Glomerular visceral epithelial cell (primary cell): Measurements from ENCODE around the gene ADAMTS2.
"Not testable (repeated sequence)": the region's sequence is repeated elsewhere in the genome, so short reads cannot be mapped to it uniquely, and the experiment has no call there.

Source experiments
- DNase-seq: peaks from one replicate; pipeline ENCODE4 v3.0.0-alpha.2; 2016; ENCODE audit errors: extremely low spot score

ADAMTS2 gene

DNA sequence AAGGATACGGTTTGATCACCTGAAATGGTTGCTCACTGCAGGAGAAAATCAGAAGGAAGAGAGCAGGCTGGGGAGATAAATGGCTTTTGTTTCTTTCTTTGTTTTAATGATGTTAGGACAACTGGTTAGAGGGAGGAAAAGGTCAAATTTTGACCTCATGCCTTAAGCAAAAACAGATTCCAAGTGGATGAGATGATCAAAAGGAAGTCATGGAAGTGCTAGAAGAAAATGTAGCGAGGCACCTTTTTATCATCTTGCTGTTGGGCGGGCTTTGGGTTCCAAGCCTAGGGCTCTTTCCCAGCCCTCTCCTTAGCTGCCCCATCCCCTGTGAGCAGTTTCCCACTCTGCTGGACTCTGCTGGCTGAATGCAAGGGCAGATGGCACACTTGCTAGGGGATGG, 127.9 kb downstream of the ADAMTS2 start:
- DNase-seq, result no peak

DNA sequence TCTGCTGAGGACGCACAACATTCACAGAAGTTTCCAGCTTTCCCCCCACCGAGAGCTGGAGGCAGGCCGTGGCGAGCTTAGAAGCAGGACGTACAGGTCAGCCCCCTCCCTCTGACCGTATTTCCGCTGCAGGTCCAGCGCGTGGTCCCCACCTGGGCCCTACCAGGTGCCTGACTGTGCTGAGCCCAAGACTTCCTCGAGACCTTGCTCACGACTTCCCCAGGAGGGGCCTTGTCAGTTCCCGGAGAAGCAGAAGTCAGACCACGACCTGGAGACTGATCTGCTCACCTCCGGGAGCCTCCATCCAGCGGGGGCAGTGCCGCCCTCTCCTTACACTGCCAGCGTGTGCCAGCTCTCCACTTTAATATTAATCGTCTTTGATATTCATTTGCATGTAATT, 128.9 kb downstream of the ADAMTS2 start:
- not testable (repeated sequence) for DNase-seq

DNA sequence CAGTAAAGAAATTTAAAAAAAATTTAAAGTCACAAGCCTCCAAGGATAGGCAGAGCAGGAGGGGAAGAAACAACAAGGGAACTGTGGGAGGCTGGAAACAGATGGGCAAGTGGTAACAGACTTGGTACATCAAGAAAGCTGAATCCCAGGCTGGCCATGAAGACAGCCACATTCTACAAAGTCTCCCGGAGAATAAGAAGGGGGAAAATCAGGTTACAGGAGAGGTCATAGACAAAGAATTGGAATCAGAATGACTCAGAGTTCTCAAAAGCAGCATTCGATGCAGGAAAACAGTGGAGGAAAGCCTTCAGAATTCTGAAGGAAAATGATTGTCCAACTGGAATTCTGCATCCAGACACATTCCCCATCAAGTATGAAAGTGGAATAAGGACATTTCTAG, 129.7 kb downstream of the ADAMTS2 start:
- DNase-seq, result no peak

DNA sequence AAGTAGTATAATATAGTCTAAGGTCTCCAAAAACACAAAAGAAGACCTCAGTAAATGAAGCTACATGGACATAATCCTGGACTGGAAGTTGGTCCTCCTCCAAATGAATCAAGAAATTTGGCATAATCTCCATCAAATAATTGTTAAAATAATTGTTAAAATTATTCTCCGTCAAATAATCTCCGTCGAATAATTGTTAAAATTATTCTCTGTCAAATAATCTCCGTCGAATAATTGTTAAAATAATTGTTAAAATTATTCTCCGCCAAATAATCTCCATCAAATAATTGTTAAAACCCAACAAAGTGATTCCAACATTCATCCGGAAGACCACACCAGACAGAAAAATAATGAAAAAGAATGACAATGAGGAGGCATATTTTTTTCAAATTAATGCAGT, 130.6 kb downstream of the ADAMTS2 start:
- DNase-seq, result no peak

DNA sequence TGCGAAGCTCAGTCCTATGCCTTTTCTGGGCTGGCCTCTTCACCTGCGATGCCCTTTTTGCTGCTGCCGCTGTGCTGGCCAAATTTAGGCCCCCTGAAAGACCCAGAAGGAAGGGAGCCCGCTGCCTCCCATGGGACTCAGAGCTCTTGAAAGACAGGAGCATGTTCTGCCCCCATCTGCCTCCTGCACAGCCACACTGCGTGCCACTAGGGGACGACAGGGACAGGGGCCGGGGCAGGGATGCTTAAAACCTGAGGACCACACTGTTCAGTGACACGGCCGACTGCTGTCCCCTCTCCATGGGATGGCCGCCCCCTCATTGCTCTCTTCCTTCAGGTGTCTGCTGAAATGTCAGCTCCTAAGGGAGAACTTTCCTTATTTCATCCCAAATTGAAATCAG, 132.4 kb downstream of the ADAMTS2 start:
- DNase-seq, result no peak

DNA sequence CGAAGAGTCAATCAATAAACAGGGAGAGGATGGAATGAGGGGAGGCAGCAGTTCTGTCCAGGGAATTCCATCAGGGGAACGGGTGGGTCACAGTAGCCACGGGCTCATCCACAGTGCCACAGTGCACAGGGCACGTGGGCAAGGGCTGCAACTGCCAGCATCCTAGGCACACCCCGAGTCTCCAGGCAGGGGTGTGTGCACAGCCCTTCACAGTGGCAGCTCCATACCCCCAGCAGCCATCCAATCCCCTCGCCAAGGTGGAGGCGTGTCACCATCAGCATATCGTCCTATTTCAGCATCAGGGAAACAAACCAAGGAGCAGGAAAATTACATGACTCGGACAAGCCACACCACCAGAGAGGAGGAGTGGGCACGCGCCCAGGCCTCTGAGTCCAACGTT, 133.6 kb downstream of the ADAMTS2 start:
- no peak for DNase-seq

DNA sequence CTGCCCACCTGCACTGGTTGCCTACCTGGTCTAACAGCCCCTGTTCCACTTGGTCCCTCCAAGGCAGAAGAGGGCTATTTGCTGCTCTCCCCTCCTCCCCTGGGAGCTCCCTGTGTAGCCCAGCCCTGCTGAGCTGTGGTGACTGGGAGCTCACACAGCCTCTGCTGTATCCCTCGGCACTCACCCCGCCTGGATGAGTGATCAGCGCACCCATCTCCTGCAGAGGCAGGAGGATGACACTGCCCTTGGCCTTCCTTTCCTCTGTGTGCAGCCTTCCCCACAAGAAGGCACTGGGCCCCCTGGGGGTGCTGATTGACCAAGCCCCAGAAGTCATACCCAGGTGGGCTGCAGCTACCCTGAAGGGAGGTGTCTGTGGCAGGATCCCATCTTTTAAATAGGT, 134.2 kb downstream of the ADAMTS2 start:
- no peak for DNase-seq

DNA sequence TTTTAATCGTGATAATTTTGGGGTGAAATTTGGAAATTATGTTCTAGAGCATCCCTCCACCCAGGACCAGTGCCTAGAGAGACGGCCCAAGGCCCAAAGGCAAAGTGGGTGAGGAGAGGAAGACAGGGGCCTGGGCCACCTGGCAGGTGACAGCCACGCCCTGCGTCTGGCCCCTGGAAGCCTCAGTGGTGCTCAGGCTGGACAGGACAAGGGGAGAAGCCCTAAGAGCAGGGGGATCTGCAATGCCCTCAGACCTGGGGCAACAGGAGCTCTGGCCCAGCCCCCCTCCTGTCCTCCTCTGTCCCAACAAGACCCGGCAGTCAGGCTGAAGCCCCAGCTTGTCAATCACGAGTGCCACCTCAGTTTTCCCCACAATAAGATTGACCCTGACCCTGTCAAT, 134.8 kb downstream of the ADAMTS2 start:
- DNase-seq, result no peak

DNA sequence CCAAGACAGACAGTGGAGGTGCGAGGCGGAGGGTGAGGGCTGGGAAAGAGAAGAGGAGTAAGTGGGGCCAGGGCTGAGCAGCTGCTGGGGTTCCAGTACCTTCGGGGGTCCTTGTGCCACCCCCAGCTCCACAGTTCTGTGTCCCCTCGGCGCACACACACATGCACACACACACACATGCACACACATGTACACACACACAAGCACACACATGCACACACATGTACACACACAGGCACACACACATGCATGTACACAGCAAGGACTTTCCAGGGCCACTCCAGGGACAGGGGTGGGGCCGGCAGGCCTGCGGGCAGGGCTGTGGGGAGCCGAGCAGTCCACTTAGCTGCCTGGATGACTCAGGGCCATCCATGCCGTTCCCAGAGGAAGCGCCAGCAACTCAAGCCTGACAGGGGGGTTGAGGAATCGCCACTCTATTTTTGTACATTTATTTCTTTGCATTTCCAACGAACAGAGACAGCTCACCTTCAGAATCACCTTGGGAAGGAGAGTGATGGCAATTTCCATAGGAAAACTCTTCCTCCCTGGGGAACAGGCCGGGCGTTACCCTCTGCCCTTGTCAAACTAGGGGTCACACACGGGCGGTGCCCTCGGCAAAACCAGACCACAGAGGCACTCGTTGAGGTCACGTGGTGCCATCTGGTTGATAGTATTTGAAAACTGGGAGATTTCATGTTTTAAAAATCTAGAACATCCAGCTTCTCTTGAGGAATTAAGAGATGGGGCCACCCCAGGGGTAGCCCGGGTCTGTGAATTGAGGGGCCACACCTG, 135.7 kb downstream of the ADAMTS2 start:
- no peak for DNase-seq

DNA sequence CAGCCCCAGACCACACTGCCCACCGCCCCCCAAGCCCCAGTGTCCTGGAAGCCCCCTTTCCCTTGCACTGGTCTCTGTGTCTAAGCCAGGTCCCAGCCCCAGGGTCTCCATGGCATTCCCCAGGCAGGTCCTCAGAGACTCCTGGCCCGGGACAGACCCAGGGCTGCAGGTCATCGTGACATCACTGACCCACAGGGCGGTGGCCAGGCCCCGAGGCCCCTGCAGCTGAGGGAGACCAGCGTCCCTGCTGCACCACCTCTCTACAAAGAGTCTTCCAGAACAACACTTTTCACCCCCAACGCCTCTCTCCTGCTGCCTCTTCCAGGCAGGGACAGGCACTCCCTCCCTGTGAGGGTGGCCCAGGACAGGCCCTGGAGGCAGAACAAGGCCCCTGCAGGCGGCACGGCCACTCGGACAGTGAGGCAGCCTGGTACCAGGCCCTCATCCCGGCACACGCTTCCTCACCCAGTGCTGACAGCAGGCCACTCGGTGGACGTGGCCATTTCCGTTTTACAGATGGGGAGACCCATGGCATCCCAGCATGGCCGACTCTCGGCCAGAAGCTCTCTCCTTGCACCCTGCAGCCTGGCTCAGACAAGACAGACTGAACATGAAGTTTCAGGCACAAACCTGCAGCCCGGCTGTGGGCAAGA, 136.4 kb downstream of the ADAMTS2 start:
- DNase-seq, result no peak

DNA sequence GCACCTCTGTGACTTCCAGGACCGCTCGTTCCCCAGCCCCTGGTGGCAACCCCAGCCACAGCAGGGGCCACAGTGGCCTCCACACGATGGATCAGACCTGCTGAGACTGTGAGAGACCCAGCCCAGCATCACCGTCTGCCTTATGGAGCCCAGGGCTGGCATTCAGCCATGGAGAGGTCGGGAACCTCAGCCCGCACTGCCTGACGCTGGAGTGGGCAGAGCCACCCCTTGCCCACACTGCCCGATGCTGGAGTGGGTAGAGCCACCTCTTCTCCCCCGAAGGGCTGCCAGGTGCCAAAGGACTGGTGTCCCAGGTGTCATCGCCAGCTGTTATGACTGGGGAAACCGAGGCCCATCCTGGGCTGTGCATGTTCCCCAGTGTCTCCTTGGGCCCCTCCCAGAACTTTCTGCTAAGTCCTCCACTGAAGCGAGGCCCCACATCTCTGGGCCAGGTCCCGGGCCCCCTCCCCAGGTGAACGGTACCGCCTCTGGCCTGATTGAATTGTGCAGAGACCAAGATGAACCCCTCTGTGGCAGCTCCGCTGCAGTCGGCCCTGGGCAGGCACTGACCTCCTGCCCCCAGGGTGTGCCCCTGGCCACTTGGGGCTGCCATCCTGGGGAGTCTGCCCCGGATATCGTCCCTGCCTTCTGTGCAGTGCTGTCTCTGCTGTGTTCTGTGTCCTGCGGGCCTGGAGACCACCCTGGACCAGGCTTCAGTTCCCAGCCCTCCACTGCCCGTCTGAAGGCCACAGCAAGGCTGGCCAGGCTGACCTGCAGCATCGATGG, 137.1 kb downstream of the ADAMTS2 start:
- DNase-seq, result no peak

DNA sequence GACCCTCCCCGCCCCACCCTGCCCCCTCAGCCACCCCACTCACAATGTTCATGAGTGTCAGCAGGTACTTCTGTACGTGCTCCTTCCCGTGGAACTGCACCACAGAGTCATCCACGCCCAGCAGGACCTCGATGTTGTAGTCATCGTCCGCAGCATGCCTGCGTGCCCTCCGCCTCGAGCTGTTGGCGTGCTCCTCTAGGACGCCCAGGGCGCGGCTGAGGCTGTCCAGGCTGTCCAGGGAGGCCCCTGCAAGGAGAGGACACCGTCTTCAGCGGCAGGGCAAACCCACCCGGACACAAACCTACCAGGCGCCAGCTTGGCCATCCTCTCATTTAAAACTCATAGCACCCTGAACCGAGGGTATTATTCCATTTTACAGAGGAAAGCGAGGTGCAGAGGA, 137.8 kb downstream of the ADAMTS2 start:
- no peak for DNase-seq

DNA sequence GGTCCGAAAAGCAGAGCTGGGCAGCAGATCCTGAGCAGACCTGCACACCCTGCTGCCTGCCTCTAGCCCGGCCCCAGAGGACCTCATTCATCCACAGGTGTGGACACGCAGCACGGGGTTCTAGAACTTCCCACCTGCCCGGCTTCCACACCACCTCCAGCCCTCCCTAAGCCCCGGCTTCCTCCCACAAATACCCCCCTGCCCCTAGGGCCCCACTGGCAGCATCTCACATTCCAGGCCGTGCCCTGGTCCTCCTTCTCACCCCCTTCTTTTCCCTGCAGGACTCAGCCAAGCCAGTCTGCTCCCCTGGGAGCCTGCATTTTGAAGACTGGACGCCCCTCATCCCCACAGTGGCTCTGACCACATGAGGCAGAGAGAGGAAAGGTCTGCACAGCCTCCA, 138.9 kb downstream of the ADAMTS2 start:
- DNase-seq, result no peak

DNA sequence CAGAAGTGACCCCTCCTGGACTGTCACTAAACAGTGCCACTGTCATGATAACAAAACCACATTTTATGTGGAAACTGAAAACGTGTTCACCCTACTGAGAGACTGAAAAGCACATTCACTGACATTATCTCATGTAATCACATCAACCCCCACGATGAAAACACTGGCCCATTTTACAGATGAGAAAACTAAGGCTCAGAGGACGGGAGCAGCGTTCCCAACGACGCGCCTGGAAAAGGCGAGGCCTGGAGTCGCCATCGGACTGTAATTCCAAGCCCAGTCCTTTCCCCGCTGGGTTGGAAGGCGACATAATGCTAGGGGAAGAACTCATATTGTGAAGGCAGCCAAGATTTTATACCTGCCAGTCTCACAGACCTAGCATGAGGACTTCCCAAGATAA, 140.0 kb downstream of the ADAMTS2 start:
- no peak for DNase-seq

DNA sequence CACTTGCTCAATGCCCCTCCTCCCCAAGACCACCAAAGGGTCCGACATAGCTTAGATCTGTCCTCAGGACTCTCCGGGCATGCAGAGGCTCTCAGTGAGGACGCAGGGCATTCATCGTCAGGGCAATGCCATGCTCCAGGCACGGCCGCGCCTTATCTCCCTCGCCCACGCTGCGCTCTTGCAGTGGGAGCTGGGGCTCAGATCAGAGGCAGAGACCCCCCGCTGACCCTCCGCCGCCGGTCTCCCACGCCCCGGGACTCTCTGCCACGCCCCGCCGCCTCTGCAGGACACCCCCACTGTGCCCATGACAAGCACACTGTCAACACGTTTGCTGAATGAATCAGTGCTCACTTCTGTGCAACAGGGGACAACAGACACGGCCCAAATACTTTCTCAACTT, 140.7 kb downstream of the ADAMTS2 start:
- DNase-seq, result no peak

DNA sequence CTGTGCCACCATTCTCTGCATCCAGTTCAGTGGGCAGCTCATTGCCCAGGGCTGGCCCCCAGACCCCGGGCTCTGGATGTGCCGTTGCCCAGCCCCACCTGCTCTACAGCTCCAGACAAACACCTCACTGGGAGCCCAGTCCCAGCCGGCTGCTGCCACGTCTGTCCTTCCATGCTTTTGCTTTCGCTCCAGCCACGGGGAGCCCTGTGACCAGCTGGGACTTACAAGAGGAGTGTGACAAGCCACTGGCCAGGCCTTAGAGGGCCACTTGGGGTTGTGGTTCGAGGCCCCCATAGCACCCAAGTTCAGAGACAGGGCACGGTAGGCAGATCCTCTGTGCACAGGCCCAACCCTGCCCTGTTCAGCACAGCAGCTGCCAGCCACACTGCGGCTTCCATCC, 142.0 kb downstream of the ADAMTS2 start:
- no peak for DNase-seq

DNA sequence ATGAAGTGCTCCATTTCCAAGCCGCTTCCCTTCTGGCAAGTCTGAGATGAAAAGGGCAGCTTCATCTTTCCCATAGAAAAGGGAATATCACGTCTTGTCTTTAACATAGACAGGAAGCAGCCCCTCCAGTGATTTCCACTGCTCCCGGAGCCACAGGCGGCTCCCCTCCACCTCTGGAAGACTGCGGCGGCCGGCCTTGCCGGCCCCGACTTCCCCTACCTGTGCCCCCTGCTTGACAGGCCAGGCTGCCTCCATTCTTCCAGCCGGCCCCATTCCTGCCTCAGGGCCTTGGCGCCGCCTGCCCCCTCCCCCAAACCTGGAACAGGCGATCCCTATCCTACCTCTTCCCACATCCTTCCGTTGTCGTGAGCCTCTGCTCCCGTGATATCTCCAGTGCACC, 143.3 kb downstream of the ADAMTS2 start:
- no peak for DNase-seq

DNA sequence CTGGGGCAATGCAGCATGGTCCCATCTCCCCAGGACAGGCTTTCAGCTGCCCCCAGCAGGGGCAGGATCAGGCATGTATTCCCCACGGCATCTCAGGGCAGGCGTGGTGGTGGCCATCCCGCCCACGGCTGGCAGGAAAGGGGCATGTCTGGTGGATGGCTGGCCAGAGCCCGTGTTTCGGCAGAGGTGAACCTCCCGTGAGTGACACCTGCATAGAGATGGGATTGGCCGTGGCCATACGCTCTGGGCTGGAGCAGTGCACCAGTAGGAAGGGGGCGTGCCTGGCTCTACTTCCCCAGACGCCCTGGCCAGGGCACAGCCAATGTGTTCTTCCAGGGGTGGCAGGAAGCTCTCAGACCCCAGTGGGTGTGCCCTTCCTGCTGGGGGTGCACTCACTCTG, 146.0 kb downstream of the ADAMTS2 start:
- DNase-seq, result no peak

DNA sequence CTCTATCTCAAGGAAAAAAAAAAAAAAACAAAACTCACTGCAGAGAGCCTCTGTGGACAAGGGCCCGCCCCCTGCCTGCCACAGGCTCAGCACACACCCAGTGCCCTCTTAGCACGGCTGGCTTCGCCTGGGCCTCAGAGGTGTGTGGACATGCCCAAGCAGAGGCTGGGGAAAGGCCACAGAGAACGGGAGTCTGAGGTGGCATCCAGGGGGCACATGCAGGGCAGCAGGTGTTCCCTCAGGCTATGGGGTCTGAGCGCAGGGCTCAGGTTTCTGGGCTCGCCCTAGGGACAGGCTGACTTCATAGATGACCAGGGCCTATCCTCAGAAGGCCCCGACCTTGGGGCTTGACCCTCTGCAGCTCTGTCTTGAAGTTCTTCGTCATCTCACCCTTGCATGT, 146.4 kb downstream of the ADAMTS2 start:
- DNase-seq, result no peak

DNA sequence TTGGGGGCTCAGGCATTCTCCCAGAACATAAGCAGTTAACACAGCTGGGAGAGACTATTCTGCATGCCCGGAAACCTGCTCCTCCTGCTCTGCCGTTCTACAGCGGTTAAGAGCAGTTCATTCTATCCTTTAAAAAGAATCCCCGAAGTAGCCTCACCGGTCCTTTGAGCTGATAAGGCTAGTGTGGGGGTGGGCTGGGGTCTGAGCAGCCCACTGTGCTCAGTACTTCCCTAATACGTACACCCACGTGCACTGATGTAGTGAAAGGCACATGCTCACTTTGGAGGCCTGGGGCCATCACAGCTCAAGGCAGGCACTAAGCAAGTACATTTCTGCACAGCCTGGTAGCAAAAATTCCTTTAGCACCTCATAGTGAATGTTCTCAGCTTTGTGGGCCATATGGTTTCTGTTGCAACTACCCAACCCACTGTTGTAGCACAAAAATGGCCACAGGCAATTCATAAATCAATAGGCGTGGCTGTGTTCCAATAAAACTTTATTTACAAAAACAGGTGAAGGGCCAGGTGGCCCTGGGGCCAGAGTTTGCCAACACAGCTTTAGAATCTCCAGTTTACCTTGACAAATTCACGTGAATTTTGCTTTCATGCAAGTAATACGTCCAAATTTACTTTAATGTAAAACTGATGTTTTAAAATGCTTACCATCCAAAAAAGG, 148.7 kb downstream of the ADAMTS2 start:
- DNase-seq, result no peak

DNA sequence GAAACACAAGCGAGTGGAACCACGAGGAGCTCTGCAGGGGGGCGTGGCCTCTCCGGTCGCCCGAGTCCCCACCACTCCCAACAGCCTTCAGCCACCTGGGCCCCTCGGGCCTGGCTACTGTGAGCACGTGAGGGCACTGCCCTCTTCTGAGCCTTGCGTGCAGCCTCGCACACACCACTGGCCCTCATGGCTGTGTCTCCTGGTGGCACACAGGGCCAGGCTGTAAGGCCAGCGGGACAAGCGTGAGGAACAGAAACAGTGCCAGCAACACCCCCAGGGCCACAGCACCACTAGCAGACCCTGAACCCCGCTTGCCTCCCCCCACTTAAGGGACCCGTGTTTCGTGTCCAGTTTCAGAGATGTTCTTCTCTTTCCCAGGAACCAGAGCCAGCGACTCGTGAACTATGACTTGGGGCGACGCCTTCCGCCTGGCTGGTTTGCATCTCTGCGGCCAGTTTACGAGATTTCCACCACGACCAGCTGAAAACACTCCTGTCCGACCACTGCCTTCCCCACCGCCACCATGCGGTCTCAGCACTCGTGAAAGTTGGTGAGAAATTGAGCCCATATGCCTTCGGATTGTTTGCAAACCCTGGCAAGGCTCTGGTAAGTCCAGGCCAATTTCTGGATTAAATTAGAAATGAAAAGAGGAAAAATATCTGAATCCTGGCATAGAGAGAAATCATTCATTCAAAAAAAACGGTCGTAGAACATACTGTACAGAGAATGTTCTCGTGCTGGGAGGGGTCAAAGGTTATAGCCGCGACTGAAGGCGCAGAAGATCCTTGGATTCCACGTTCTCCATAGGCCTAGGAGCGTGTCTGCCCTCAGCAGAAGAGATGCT, 149.5 kb downstream of the ADAMTS2 start:
- DNase-seq, result no peak
